Suprapubic skin (tissue), 4 donors: ENCODE measurements around the gene SPG7. TPM values are rescaled to one million over a fixed set of nuclear protein-coding genes. Genes with fewer than 3 reads are reported as not detected.

ENCODE experiments used
- DNase-seq, 2 donors: peaks; one replicate each; pipeline ENCODE4 v3.0.0-alpha.2; 2019; ENCODE audit warnings: low spot score in 2 of 2
- H3K27ac ChIP-seq: fragments of 200-600 bp; sonication (generic); one replicate; pipeline ENCODE4 v1.5.1; 2019
- H3K27me3 ChIP-seq: fragments of 200-600 bp; sonication (generic); one replicate; pipeline ENCODE4 v1.5.1; 2019
- H3K36me3 ChIP-seq: fragments of 200-600 bp; sonication (generic); one replicate; pipeline ENCODE4 v1.5.1; 2019
- H3K4me1 ChIP-seq: fragments of 200-600 bp; sonication (generic); one replicate; pipeline ENCODE4 v1.5.1; 2019
- H3K4me3 ChIP-seq: fragments of 200-600 bp; sonication (generic); one replicate; pipeline ENCODE4 v1.5.1; 2019; ENCODE audit warnings: mild to moderate bottlenecking
- H3K9me3 ChIP-seq: fragments of 200-600 bp; sonication (generic); one replicate; pipeline ENCODE4 v1.5.1; 2019
- EP300 ChIP-seq: sonication (generic); formaldehyde crosslinking; IDR thresholded peaks from one replicate; pipeline ENCODE4 v1.6.1; 2017; ENCODE audit warnings: antibody characterized with exemption
- POLR2A ChIP-seq, 2 donors: fragments of 450-650 bp; IDR thresholded peaks; one replicate each; pipeline ENCODE4 v1.6.1; 2017; ENCODE audit warnings: antibody characterized with exemption in 2 of 2, mild to moderate bottlenecking in 2 of 2, moderate library complexity in 2 of 2
- POLR2AphosphoS5 ChIP-seq, 3 donors: sonication (generic); formaldehyde crosslinking; IDR thresholded peaks; one replicate each; pipeline ENCODE4 v1.6.1; 2017; ENCODE audit warnings: antibody characterized with exemption in 3 of 3
- WGBS: methylation state at CpG from one replicate; pipeline ENCODE4 v1.1.5; 2018; 5-methylcytosine and 5-hydroxymethylcytosine counted together
- total RNA-seq, 4 donors: library from RNA; depleted of rRNA; stranded (reverse); fragments of >200 nt; gene quantifications; one replicate each; pipeline ENCODE4 v1.1.0, GENCODE V29; 2016
- TF ChIP-seq, protein P1 (sequence below), 2 donors: fragments of 200-600 bp in 1 of 2; fragments of 450-650 bp in 1 of 2; sonication (generic) in 1 of 2; IDR thresholded peaks; one replicate each; pipeline ENCODE4 v1.5.1; 2016 to 2019; ENCODE audit warnings: antibody characterized with exemption in 2 of 2, mild to moderate bottlenecking in 1 of 2, moderate library complexity in 1 of 2

Gene SPG7
- total RNA-seq, 4 donors from 2014 or later = 131 to 324 (median 144) TPM

DNA sequence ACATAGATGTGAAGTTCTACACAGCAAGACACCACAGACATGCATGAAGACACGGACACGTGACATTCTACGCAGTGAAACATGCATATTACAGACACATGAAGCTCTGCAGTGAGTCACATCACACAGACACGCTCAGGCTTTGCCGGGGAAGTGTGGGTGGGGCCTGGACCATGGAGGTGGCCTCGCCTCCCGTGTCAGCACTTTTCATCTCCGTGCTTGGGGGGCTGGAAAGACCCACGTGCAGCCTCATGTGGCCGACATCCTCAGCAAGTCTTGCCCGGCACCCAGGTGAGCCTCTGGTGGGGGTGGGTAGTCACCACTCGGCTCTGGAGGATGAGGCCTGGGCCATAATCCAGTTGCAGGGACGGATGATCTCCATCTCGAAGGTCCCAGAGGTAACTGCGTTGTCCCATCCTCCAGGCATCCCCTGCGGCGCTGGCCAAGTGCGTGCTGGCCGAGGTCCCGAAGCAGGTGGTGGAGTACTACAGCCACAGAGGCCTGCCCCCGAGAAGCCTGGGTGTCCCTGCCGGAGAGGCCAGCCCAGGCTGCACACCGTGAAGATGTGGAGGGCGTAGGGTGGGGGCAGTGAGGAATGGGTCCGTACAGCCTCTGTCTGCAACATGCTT lies 88.0 kb downstream of the SPG7 start:
- Histone ChIP-seq H3K27me3 (no peaks in the 10 kb centered on the region), H3K36me3 (no peaks in the 10 kb centered on the region), H3K4me1 (peaks cover 5% of the 10 kb centered on the region), H3K9me3 (no peaks in the 10 kb centered on the region), H3K27ac (no peak overlapping the region), H3K4me3 (no peak overlapping the region)
- TF ChIP-seq, protein P1, sequence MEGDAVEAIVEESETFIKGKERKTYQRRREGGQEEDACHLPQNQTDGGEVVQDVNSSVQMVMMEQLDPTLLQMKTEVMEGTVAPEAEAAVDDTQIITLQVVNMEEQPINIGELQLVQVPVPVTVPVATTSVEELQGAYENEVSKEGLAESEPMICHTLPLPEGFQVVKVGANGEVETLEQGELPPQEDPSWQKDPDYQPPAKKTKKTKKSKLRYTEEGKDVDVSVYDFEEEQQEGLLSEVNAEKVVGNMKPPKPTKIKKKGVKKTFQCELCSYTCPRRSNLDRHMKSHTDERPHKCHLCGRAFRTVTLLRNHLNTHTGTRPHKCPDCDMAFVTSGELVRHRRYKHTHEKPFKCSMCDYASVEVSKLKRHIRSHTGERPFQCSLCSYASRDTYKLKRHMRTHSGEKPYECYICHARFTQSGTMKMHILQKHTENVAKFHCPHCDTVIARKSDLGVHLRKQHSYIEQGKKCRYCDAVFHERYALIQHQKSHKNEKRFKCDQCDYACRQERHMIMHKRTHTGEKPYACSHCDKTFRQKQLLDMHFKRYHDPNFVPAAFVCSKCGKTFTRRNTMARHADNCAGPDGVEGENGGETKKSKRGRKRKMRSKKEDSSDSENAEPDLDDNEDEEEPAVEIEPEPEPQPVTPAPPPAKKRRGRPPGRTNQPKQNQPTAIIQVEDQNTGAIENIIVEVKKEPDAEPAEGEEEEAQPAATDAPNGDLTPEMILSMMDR (IDR thresholded peaks at IDR 0.05) = no peak
- TF ChIP-seq POLR2A (IDR thresholded peaks at IDR 0.05) = no peak
- no CpG with 5 or more reads among the region's 25 CpGs for WGBS
- no peak for DNase-seq

GRCh38 chr16:89596957-89597649 lies 88.9 kb downstream of the SPG7 start:
- H3K9me3 ChIP-seq = no peaks in the 10 kb centered on the region
- H3K27ac ChIP-seq = no peak overlapping the region
- DNase-seq = no peak
- H3K4me1 ChIP-seq = peaks cover 9% of the 10 kb centered on the region
- WGBS = 83% methylated on average over 17 of the region's 19 CpGs
- H3K27me3 ChIP-seq = no peaks in the 10 kb centered on the region
- no peaks in the 10 kb centered on the region for H3K36me3 ChIP-seq
- no peak for TF ChIP-seq POLR2AphosphoS5 (IDR thresholded peaks at IDR 0.05)
- no peak overlapping the region for H3K4me3 ChIP-seq

GRCh38 chr16:89598199-89598598 lies 90.0 kb downstream of the SPG7 start:
- DNase-seq = no peak

DNA sequence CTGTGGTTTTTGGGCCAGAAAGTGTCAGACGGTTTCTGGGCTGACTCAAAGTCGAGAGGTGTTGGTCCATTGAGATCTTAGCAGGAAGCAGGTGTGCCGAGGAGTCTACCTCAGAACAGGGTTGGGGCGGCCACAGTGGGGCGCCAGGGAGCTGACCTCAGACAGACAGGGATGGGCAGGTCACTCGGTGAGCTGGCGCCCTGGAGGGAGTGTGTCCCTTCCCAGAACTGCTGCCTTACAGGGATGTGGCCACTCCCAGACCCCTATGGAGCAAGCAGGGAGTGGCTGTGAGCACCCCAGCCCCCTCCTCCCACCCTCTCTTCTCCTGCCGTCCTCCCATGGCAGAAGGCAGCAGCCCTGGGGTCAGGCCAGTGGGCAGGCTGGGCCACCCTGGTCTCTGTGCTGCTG lies 91.3 kb downstream of the SPG7 start:
- peaks cover 8% of the 10 kb centered on the region for H3K27me3 ChIP-seq
- H3K36me3 ChIP-seq = no peaks in the 10 kb centered on the region
- H3K9me3 ChIP-seq = no peaks in the 10 kb centered on the region
- H3K4me3 ChIP-seq = no peak overlapping the region
- TF ChIP-seq EP300 (no peak), POLR2A (IDR thresholded peaks at IDR 0.05) (no peak), POLR2AphosphoS5 (IDR thresholded peaks at IDR 0.05) (no peak)
- TF ChIP-seq, protein P1 (IDR thresholded peaks at IDR 0.05) = no peak
- DNase-seq = peak in 1 of 2 donors; percentile 55
- peaks cover 21% of the 10 kb centered on the region for H3K4me1 ChIP-seq
- no peak overlapping the region for H3K27ac ChIP-seq
- WGBS = 53% methylated on average over 3 of the region's 8 CpGs

More at GRCh38 chr16:89598199-89598598, 90.0 kb downstream of the SPG7 start:
- no peaks in the 10 kb centered on the region for H3K36me3 ChIP-seq
- peaks cover 6% of the 10 kb centered on the region for H3K27me3 ChIP-seq
- H3K9me3 ChIP-seq = no peaks in the 10 kb centered on the region
- peaks cover 20% of the 10 kb centered on the region for H3K4me1 ChIP-seq
- no peak overlapping the region for H3K27ac ChIP-seq
- no peak overlapping the region for H3K4me3 ChIP-seq
- 59% methylated on average over 6 of the region's 14 CpGs for WGBS
- TF ChIP-seq EP300 (no peak), POLR2A (IDR thresholded peaks at IDR 0.05) (no peak), POLR2AphosphoS5 (IDR thresholded peaks at IDR 0.05) (no peak)
- TF ChIP-seq, protein P1 (IDR thresholded peaks at IDR 0.05) = no peak

GRCh38 chr16:89599902-89600301 lies 91.7 kb downstream of the SPG7 start:
- Histone ChIP-seq H3K36me3 (no peaks in the 10 kb centered on the region), H3K27ac (no peak overlapping the region), H3K9me3 (no peaks in the 10 kb centered on the region), H3K4me3 (no peak overlapping the region), H3K4me1 (peaks cover 21% of the 10 kb centered on the region), H3K27me3 (peaks cover 11% of the 10 kb centered on the region)
- 71% methylated on average over 7 of the region's 10 CpGs for WGBS
- TF ChIP-seq POLR2AphosphoS5 (IDR thresholded peaks at IDR 0.05) (no peak), EP300 (no peak), POLR2A (IDR thresholded peaks at IDR 0.05) (no peak)
- TF ChIP-seq, protein P1 (IDR thresholded peaks at IDR 0.05) = no peak
- DNase-seq = no peak
